ENCODE results near the gene NDUFB2.
A peak's percentile ranks its signal among the peaks of the same experiment; 100 is the strongest.

NDUFB2 gene

DNA sequence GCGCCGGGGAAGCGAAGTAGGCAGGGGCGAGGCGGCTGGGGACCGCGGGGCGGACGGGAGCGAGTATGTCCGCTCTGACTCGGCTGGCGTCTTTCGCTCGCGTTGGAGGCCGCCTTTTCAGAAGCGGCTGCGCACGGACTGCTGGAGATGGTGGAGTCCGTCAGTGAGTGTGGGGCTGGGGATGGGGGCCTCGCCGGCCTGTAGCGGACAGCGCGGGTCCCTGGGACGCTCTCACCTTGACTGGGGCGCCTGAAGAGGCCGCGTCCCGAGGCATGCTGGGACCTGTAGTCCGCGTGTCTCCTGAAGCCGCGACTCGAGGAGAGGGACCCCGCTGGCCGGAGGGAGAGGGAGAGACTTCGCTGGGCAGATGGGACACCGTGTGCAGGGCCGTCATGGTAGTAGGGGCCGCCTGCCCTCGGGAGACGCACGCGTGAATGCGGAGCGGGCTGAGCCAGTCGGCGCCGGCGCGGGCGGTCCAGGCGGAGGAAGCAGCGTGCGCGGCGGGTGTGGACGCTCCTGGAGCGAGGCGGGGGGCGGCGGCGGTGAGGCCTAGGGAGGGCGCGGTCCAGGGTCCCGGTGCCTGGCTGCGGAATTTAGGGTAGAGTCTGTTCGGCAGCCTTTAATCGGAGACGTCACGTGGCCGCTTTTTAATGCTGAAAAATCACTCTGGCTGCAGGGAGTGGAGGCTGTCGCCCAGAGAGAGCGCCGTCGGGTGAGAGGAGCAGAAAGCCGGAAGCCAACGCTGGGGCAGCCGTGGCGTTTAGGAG is at the start of gene NDUFB2:
TSS of gene NDUFB2 (plus strand) at position 29 of the 767 bp plus-strand sequence. CDS start at position 66, 37 bp downstream.
- no peaks in the 10 kb centered on the region for H3K27me3 ChIP-seq (ENCODE audit: insufficient read depth, low read length)
- H3K4me1 ChIP-seq (ENCODE audit: insufficient read depth, low read length, severe bottlenecking) = peaks cover 25% of the 10 kb centered on the region
- H3K27ac ChIP-seq (ENCODE audit: low read depth, low read length, poor library complexity, severe bottlenecking) = peak within 1 kb of the TSS; percentile 68
- H3K9me3 ChIP-seq (ENCODE audit: low read length) = no peaks in the 10 kb centered on the region
- peak within 1 kb of the TSS; percentile 70 for H3K4me3 ChIP-seq (ENCODE audit: low read depth, low read length, poor library complexity, severe bottlenecking)
- peak within 1 kb of the TSS; percentile 77 for H3K9ac ChIP-seq (ENCODE audit: low read length)
- no peak for TF ChIP-seq EZH2 (IDR thresholded peaks at IDR 0.05; ENCODE audit: borderline replicate concordance, low read length)
- no peaks in the 10 kb centered on the region for H3K9me2 ChIP-seq (ENCODE audit: low read depth, low read length)
- peak within 1 kb of the TSS; percentile 83 for H3K4me2 ChIP-seq (ENCODE audit: low read length)
- H3K79me2 ChIP-seq (ENCODE audit: insufficient read depth, low read length) = peaks cover 43% of the 10 kb centered on the region
- H4K20me1 ChIP-seq (ENCODE audit: insufficient read depth, low read length) = no peaks in the 10 kb centered on the region
- H3K36me3 ChIP-seq (ENCODE audit: insufficient read depth, low read length) = peaks cover 31% of the 10 kb centered on the region
- H2AFZ ChIP-seq (ENCODE audit: low read length) = no peak within 1 kb of the TSS
- H3F3A ChIP-seq (ENCODE audit: insufficient read depth, low read length) = no peaks in the 10 kb centered on the region

DNA sequence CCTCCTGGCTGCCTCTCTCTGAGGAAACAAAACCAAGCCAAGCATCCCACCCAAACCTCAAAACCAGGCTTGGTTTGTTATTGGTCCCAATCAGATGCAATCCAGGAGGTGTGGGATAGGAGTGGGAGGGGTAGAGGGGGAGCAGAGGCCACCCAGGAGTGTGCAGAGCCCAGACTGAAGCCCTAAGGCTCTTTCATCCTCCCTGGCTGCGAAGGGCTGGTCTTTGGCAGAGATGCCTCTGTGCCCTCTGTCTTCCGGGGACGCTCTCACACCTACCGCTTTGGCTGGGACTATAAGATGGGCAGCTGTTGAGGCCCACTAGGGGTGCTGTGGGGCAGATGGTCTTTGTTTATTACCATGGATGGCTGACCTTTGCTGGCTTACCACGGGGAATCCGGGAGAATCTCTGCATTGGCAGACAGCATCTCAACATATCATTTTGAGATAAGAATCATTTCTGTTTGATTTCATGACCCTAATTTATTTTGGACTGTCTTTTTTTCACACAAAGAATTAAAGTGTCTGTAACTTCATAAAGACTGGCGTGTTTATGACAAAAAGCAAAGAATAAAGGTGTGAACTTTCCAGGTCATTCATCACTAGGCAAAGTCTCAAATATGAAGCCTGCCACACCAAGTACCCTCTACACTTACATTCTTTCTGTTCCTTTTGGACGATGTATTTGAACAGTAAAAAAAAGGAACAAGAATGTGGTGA is 49.4 kb upstream of the NDUFB2 start:
- Histone ChIP-seq H3K79me2 (ENCODE audit: insufficient read depth, low read length) (no peaks in the 10 kb centered on the region), H3K4me1 (ENCODE audit: insufficient read depth, low read length, severe bottlenecking) (no peaks in the 10 kb centered on the region), H3K9ac (ENCODE audit: low read length) (no peak overlapping the region), H3K27me3 (ENCODE audit: insufficient read depth, low read length) (peaks cover 10% of the 10 kb centered on the region; the same call in 1 of the 2 replicates), H3K36me3 (ENCODE audit: insufficient read depth, low read length) (no peaks in the 10 kb centered on the region), H3K9me2 (ENCODE audit: low read depth, low read length) (no peaks in the 10 kb centered on the region), H3K4me2 (ENCODE audit: low read length) (no peak overlapping the region), H4K20me1 (ENCODE audit: insufficient read depth, low read length) (no peaks in the 10 kb centered on the region), H3K9me3 (ENCODE audit: low read length) (no peaks in the 10 kb centered on the region), H3F3A (ENCODE audit: insufficient read depth, low read length) (no peaks in the 10 kb centered on the region), H3K27ac (ENCODE audit: low read depth, low read length, poor library complexity, severe bottlenecking) (no peak overlapping the region), H2AFZ (ENCODE audit: low read length) (no peak overlapping the region), H3K4me3 (ENCODE audit: low read depth, low read length, poor library complexity, severe bottlenecking) (no peak overlapping the region)
- no peak for TF ChIP-seq EZH2 (IDR thresholded peaks at IDR 0.05; ENCODE audit: borderline replicate concordance, low read length)
- TF ChIP-seq, protein P1, sequence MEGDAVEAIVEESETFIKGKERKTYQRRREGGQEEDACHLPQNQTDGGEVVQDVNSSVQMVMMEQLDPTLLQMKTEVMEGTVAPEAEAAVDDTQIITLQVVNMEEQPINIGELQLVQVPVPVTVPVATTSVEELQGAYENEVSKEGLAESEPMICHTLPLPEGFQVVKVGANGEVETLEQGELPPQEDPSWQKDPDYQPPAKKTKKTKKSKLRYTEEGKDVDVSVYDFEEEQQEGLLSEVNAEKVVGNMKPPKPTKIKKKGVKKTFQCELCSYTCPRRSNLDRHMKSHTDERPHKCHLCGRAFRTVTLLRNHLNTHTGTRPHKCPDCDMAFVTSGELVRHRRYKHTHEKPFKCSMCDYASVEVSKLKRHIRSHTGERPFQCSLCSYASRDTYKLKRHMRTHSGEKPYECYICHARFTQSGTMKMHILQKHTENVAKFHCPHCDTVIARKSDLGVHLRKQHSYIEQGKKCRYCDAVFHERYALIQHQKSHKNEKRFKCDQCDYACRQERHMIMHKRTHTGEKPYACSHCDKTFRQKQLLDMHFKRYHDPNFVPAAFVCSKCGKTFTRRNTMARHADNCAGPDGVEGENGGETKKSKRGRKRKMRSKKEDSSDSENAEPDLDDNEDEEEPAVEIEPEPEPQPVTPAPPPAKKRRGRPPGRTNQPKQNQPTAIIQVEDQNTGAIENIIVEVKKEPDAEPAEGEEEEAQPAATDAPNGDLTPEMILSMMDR (IDR thresholded peaks at IDR 0.05; ENCODE audit: low read length) = peak; percentile 83

DNA sequence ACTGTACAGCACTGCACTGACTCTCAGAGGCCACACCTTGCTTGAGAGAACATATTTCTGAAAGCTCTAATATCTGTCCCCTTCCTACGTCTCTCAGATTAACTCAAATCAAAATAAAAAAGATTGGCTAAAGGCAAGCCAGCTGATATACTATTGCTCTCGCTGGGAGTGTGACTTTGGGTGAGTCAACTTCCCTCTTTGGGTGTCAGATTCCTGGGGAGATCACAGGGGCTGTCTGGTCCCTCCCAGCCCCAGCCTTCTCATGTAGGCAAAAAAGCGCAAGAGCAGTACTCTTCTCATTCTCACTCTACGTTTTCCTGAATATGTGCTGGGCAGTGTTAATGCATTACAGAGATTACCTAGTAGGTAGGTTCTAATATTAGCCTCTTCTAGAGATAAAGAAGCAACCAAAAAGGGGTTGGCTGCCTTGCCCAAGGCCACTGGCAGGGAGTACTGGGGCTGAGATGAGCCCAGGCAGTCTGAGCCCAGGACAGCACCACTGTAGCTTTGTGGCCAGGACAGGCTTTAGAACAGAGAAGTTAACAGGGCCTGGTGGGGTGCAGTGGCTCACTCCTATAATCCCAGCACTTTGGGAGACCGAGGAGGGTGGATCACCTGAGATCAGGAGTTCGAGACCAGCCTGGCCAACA is 46.8 kb upstream of the NDUFB2 start:
- Histone ChIP-seq H3K36me3 (ENCODE audit: insufficient read depth, low read length) (no peaks in the 10 kb centered on the region), H3K4me1 (ENCODE audit: insufficient read depth, low read length, severe bottlenecking) (no peaks in the 10 kb centered on the region), H3K4me2 (ENCODE audit: low read length) (no peak overlapping the region), H3F3A (ENCODE audit: insufficient read depth, low read length) (no peaks in the 10 kb centered on the region), H3K9me3 (ENCODE audit: low read length) (no peaks in the 10 kb centered on the region), H3K4me3 (ENCODE audit: low read depth, low read length, poor library complexity, severe bottlenecking) (no peak overlapping the region), H4K20me1 (ENCODE audit: insufficient read depth, low read length) (no peaks in the 10 kb centered on the region), H3K27me3 (ENCODE audit: insufficient read depth, low read length) (peaks cover 10% of the 10 kb centered on the region; the same call in 1 of the 2 replicates), H3K79me2 (ENCODE audit: insufficient read depth, low read length) (no peaks in the 10 kb centered on the region), H3K27ac (ENCODE audit: low read depth, low read length, poor library complexity, severe bottlenecking) (no peak overlapping the region), H2AFZ (ENCODE audit: low read length) (no peak overlapping the region), H3K9ac (ENCODE audit: low read length) (no peak overlapping the region), H3K9me2 (ENCODE audit: low read depth, low read length) (no peaks in the 10 kb centered on the region)
- TF ChIP-seq, protein P1 (IDR thresholded peaks at IDR 0.05; ENCODE audit: low read length) = no peak
- no peak for TF ChIP-seq EZH2 (IDR thresholded peaks at IDR 0.05; ENCODE audit: borderline replicate concordance, low read length)

Data from OCI-LY1 (cell line).